Cardiac fibroblast (primary cell): ENCODE results near the gene ZNF423.
"Not testable (repeated sequence)": the region's sequence is repeated elsewhere in the genome, so short reads cannot be mapped to it uniquely, and the experiment has no call there.

ENCODE experiments used
- DNase-seq, 2 donors: peaks; one replicate each; pipeline versions ENCODE4 v3.0.0 to v3.0.0-alpha.2; 2010; ENCODE audit warnings: low read depth in 2 of 2
- H3K4me3 ChIP-seq, 2 donors: replicated peaks in 1 of 2; 1 replicate in 1 of 2; 2 replicates in 1 of 2; pipeline ENCODE4 v1.5.1; 2011; ENCODE audit warnings: low read depth in 2 of 2, low read length in 2 of 2, mild to moderate bottlenecking in 2 of 2, moderate library complexity in 1 of 2
- TF ChIP-seq, protein P1 (sequence below): IDR thresholded peaks from one replicate; pipeline ENCODE4 v1.5.1; 2011; ENCODE audit warnings: low read depth, mild to moderate bottlenecking, low read length, inconsistent platforms

Gene ZNF423

DNA sequence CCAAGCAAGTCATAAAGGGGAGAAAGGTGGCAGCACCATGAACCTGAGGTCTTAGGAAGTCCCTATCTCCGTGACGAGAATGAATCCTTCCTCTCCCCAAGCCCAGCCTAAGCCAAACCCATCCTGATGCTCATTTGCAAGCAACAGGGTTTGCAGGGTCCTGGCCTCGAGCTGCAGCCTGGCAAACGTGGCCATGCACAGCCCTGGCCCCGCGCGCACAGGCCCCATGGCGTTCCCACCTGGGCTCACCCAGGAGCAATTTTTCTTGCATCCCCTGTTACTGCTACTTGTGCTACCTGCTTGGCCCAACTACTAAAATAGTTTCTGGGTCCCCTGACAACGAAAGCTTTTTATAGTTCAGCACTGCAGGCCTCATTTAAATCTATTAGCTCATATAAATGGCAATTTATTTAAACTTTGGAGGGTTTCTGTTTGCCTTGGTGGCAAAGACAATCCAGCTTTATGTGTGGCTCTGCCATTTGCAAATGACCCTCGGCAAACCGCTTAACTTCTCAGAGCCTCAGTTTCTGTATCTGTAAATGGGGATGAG, 340.8 kb downstream of the ZNF423 start:
- DNase-seq: no peak
- no peak overlapping the region for H3K4me3 ChIP-seq
- TF ChIP-seq, protein P1, sequence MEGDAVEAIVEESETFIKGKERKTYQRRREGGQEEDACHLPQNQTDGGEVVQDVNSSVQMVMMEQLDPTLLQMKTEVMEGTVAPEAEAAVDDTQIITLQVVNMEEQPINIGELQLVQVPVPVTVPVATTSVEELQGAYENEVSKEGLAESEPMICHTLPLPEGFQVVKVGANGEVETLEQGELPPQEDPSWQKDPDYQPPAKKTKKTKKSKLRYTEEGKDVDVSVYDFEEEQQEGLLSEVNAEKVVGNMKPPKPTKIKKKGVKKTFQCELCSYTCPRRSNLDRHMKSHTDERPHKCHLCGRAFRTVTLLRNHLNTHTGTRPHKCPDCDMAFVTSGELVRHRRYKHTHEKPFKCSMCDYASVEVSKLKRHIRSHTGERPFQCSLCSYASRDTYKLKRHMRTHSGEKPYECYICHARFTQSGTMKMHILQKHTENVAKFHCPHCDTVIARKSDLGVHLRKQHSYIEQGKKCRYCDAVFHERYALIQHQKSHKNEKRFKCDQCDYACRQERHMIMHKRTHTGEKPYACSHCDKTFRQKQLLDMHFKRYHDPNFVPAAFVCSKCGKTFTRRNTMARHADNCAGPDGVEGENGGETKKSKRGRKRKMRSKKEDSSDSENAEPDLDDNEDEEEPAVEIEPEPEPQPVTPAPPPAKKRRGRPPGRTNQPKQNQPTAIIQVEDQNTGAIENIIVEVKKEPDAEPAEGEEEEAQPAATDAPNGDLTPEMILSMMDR: no peak

DNA sequence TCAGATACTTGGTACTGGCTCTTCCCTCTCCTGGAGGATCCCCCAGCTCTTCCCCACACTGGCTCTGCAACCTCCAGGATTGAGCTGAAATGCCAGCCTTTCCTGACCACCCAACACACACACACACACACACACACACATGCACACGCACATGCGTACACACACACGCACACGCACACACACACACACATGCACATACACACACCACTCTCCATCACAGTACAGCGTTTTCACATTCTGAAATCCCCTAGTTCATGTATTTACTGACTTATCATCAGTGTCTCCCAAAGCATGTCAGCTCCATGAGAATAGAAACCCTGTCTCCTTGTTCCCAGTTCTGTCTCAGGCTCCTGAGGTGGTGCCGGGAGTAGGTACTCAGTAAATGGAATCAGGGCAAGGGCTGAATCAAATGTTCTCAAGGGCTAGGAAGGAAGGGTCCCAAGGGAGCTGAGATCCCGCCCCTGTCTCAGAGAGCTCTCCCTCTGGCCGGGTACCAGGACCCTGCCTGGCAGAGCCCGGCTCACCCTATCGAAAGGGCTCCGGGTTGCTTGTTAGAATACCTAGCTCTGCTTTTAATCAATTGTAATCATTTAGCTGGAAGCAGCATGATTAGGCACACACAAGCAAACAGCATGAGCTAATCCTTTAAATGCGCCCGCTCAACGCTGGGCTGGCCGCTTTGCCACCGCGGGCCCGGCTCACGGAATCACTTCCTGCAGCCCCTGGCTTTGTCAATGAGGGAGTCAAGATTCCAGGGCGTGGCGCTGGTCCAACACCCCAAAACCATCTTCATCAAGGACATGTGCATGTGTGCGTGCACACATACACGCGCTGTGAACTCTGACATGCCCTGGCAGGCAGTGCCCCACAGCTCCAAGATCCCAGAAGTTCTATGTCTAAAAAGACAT, 341.6 kb downstream of the ZNF423 start:
- TF ChIP-seq, protein P1: no peak
- no peak for DNase-seq
- H3K4me3 ChIP-seq: no peak overlapping the region

DNA sequence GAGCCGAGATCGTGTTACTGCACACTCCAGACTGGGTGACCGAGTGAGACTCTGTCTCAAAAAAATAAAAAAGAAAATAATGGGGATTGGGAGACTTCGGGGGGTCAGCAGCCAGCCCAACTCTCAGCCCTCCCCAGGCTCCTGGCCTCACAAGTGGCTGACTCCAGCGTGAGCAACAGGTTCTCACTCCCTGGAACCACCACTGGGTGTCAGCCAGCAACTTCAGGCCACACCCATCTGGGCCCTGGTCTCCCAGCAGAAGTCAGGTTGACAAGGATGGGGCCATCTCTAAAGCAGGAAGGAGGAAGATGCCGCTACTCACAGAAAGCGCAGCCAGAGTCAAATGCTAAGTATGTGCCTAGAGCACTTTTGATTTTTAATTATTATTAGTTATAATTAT, 342.9 kb downstream of the ZNF423 start:
- TF ChIP-seq, protein P1: peak; percentile 10
- peak; percentile 11 to 20 for DNase-seq
- no peak overlapping the region for H3K4me3 ChIP-seq

DNA sequence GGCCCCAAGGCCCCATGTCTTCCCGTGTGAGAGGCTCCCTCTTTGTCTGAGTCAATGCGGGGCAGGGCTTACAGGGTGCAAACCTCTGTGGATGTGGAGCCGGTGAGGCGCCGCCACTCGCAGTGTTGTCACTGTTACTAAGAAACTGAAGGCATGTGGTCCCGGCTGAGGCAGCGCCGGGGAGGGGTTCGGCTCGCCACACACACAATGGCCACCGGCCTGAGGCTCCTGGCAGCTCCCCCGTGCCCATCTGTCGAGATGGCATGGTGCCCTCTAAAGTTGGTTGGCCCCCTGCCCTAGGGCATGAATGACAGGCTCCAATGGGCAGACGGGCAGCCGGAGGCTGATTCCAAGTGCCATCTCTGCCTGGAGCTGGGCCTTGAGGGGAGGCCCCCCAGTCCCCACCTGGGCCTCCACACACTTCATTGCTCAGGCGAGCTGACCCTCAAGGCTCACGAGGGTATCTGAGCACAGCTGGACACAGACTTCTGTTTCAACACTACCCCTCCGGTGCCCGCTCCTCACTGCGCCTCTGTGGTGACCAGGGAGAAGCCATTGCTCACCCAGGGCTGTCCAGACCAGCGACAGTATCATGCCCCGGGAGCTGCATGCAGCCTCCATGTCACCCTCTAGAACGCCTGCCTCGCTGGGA, 345.1 kb downstream of the ZNF423 start:
- no peak overlapping the region for H3K4me3 ChIP-seq
- DNase-seq: no peak
- TF ChIP-seq, protein P1: no peak

DNA sequence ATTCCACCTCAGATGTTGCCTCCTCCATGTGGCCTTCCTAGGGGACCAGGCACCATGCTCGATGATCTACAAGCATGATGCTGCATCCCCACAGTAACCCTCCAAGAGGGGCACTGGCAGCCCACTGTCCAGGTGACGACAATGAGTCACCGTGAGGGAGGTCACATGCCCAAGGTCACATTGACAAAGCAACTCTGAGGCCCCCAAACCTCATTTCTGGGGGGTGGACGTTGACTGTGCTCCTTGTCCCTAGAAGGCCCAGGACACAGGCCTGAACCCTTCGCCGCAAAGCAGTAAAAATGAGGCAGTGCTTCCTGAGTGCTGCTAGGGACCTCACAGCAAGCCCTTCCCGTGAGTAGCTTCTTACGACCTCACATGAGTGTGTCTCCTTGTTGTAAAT, 345.8 kb downstream of the ZNF423 start:
- no peak for DNase-seq
- no peak overlapping the region for H3K4me3 ChIP-seq
- TF ChIP-seq, protein P1: no peak

DNA sequence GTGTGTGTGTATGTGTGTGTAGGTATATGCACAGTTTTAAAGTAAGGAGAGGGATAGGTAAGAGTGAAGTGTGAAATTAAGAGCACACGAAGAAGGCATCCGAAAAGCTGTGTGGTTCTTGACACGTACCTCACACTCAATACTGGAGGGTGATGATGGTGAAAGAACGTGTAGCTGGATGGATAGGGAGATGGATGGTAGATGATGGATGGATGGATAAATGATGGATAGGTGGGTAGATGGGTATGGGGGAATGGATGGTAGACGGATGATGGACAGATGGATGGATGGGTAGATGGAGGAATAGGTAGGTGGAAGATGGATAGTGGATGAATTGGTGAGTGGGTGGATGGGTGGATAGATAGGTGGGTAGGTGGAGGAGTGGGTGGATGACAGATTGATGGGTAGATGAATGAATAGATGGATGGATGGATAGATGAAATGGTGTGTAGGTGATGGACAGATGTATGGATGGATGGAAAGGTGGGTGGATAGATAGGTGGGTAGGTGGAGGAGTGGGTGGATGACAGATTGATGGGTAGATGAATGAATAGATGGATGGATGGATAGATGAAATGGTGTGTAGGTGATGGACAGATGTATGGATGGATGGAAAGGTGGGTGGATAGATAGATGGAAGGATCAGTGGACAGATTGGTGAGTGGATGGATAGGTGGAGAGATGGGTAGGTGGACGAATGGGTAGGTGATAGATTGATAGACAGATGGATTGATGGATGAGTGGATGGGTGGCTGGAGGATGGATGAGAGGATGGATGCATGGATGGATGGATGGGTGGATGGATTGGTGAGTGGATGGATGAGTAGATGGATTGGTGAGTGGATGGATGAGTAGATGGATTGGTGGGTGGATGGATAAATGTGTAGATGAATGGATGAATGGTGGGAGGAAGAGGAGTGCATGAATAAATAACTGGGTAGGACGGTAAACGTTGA, 349.6 kb downstream of the ZNF423 start:
- DNase-seq, H3K4me3 ChIP-seq: not testable (repeated sequence)
